ENCODE data around the gene HJURP. TPM values are rescaled to one million over a fixed set of nuclear protein-coding genes. Genes with fewer than 3 reads are reported as not detected.

HJURP gene
- total RNA-seq, 1 experiment from 2014 or later: 49.7 TPM

DNA sequence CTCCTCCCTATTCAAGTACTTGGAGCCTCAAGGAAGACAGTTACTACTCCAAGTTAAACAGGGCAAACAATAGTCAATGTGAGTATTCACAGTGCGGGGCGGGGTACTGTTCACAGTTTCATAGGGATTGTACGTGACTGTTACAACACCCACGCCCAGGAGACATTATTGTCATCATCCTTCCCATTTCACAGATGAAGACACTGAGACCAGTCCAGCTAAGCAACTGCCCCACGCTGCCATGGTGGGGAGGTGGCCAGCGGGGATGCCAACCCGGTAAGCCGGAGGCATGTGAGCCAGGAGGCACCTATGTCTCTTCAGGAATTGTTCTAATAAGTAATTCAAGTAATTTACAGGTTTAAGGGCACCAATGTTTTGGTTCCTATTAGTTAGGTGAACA, 982 bp downstream of the HJURP start:
- no peaks in the 10 kb centered on the region for H3K9me3 ChIP-seq (ENCODE audit: control insufficient read depth, low read depth, low read length)
- H4K8ac ChIP-seq (replicated peaks; ENCODE audit: insufficient read length, low read depth, low read length): no peak overlapping the region
- peaks cover 24% of the 10 kb centered on the region in 2 experiments for H3K4me1 Mint-ChIP-seq
- no peak overlapping the region for H3K14ac ChIP-seq (ENCODE audit: insufficient read depth, low read length)
- WGBS (ENCODE audit: extremely low coverage, insufficient read length, low lambda C conversion rate): no CpG with 5 or more reads among the region's 8 CpGs
- peaks cover 33 to 46% (median 44%) of the 10 kb centered on the region in 3 experiments for H3K36me3 Mint-ChIP-seq (ENCODE audit: insufficient read depth in 1 of 3, low read depth in 3 of 3)
- H3K27ac ChIP-seq (ENCODE audit: insufficient read length, low read depth, low read length): no peak overlapping the region
- no peak overlapping the region for H4K91ac ChIP-seq (ENCODE audit: insufficient read length, low read depth, low read length)
- H4K5ac ChIP-seq (ENCODE audit: insufficient read length, low read depth, low read length): no peak overlapping the region
- no peak overlapping the region for H3K4ac ChIP-seq (ENCODE audit: low read depth, low read length)
- TF ChIP-seq, protein P1, sequence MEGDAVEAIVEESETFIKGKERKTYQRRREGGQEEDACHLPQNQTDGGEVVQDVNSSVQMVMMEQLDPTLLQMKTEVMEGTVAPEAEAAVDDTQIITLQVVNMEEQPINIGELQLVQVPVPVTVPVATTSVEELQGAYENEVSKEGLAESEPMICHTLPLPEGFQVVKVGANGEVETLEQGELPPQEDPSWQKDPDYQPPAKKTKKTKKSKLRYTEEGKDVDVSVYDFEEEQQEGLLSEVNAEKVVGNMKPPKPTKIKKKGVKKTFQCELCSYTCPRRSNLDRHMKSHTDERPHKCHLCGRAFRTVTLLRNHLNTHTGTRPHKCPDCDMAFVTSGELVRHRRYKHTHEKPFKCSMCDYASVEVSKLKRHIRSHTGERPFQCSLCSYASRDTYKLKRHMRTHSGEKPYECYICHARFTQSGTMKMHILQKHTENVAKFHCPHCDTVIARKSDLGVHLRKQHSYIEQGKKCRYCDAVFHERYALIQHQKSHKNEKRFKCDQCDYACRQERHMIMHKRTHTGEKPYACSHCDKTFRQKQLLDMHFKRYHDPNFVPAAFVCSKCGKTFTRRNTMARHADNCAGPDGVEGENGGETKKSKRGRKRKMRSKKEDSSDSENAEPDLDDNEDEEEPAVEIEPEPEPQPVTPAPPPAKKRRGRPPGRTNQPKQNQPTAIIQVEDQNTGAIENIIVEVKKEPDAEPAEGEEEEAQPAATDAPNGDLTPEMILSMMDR (conservative IDR thresholded peaks at IDR 0.05): no peak
- H3K4me1 ChIP-seq (ENCODE audit: insufficient read depth, low read length): peaks cover 2% of the 10 kb centered on the region; the same call in 1 of the 2 replicates
- no peak overlapping the region for H2BK15ac ChIP-seq (ENCODE audit: low read depth, low read length)
- no peak overlapping the region for H3K23ac ChIP-seq (ENCODE audit: insufficient read length, low read depth, low read length)
- no peak for DNase-seq
- no peaks in the 10 kb centered on the region for H3K27me3 ChIP-seq (ENCODE audit: insufficient read depth, low read length)
- no peak overlapping the region for H2BK5ac ChIP-seq (ENCODE audit: insufficient read length, low read length)
- H3K27ac Mint-ChIP-seq: peak overlapping the region in 1 of 3 experiments; percentile 92; a peak in 2 of 7 replicates
- H3K4me3 Mint-ChIP-seq: peak overlapping the region; percentile 95 to 99
- H3K9me3 Mint-ChIP-seq: no peaks in the 10 kb centered on the region; a peak in 1 of 5 replicates
- no peak overlapping the region for H3T11ph ChIP-seq (ENCODE audit: low read length)
- peaks cover 3% of the 10 kb centered on the region for H3K79me1 ChIP-seq (ENCODE audit: insufficient read depth, low read depth, low read length, poor library complexity, severe bottlenecking)
- no peak overlapping the region for H2BK120ac ChIP-seq (ENCODE audit: low read depth, low read length, poor library complexity, severe bottlenecking)
- peaks cover 11% of the 10 kb centered on the region for H3K23me2 ChIP-seq (ENCODE audit: insufficient read length, low read depth, low read length, poor library complexity, severe bottlenecking)
- no peak overlapping the region for H2AFZ ChIP-seq (ENCODE audit: low read length)
- no peak overlapping the region for H2AK5ac ChIP-seq (ENCODE audit: insufficient read length, low read length)
- peaks cover 25% of the 10 kb centered on the region; the same call in 1 of the 2 replicates for H3K79me2 ChIP-seq (ENCODE audit: insufficient read depth, low read length)
- H3K9ac ChIP-seq (ENCODE audit: extremely low read depth, insufficient read length, low read length): peak overlapping the region; percentile 80
- H4K20me1 ChIP-seq (ENCODE audit: control insufficient read depth, insufficient read depth, insufficient read length): no peaks in the 10 kb centered on the region
- no peaks in the 10 kb centered on the region; the same call in 1 of the 2 replicates for H3K27me3 Mint-ChIP-seq (ENCODE audit: low read depth)
- no peak overlapping the region for H2BK20ac ChIP-seq (ENCODE audit: low read depth, low read length, poor library complexity, severe bottlenecking)
- peak overlapping the region; percentile 83 for H3K4me2 ChIP-seq (ENCODE audit: insufficient read depth, insufficient read length, low read length)
- no peak overlapping the region for H3K18ac ChIP-seq (ENCODE audit: insufficient read length, low read depth, low read length)
- no peak overlapping the region for H2BK12ac ChIP-seq (ENCODE audit: insufficient read length, low read depth, low read length)
- no peak overlapping the region for H3K56ac ChIP-seq (ENCODE audit: insufficient read length, low read depth, low read length)

All from H9 (cell line).